ENCODE data around the gene CRABP2.

- no peak for TF ChIP-seq CTCF (IDR thresholded peaks at IDR 0.05)
- no peak for TF ChIP-seq POLR2A (IDR thresholded peaks at IDR 0.05)
Measured at GRCh38 chr1:156670791-156671190, 34.6 kb downstream of the CRABP2 start.

Measured in adrenal gland (tissue), 5 donors.